ENCODE measurements around the gene KIRREL3. TPM values are rescaled to one million over a fixed set of nuclear protein-coding genes. Genes with fewer than 3 reads are reported as not detected.

KIRREL3 gene
- total RNA-seq, 1 experiment from 2014 or later: 0.44 TPM

DNA sequence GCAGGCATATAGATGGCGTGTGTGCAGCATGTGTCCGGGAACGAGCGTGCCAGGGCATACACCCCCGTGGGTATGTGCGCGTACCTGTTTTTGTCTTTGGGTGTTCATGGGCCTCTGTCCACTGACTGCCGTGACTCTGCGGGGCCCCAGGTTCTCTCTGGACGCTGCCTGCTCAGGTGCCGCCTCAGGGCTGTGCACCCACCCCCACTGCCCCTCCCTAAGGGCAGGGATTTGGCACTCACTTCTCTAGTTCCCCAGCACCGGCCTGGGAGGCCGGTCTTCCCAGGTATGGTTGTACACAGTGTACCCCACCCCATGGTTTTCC is 533.6 kb downstream of the KIRREL3 start:
- intact Hi-C loops (cut with micrococcal nuclease): no loop called here
- Histone ChIP-seq H3K9ac (ENCODE audit: low read length) (no peak overlapping the region), H3K9me2 (replicated peaks; ENCODE audit: low read length) (no peaks in the 10 kb centered on the region), H2AFZ (ENCODE audit: low read length) (no peak overlapping the region), H3K4me1 (ENCODE audit: insufficient read depth, low read length) (no peaks in the 10 kb centered on the region), H3K79me2 (ENCODE audit: low read length) (no peaks in the 10 kb centered on the region), H3K9me3 (ENCODE audit: low read length) (no peaks in the 10 kb centered on the region), H3K36me3 (ENCODE audit: low read depth, low read length) (no peaks in the 10 kb centered on the region), H3K4me3 (ENCODE audit: low read length) (no peak overlapping the region), H3K27me3 (ENCODE audit: low read length) (peaks cover 41% of the 10 kb centered on the region), H3F3A (ENCODE audit: low read length, unreplicated experiment) (no peaks in the 10 kb centered on the region), H3K27ac (ENCODE audit: low read length) (no peak overlapping the region), H4K20me1 (ENCODE audit: low read length) (no peaks in the 10 kb centered on the region), H3K4me2 (ENCODE audit: low read length) (no peak overlapping the region)
- ATAC-seq (no peak), DNase-seq (no peak)
- TF ChIP-seq, protein P1, sequence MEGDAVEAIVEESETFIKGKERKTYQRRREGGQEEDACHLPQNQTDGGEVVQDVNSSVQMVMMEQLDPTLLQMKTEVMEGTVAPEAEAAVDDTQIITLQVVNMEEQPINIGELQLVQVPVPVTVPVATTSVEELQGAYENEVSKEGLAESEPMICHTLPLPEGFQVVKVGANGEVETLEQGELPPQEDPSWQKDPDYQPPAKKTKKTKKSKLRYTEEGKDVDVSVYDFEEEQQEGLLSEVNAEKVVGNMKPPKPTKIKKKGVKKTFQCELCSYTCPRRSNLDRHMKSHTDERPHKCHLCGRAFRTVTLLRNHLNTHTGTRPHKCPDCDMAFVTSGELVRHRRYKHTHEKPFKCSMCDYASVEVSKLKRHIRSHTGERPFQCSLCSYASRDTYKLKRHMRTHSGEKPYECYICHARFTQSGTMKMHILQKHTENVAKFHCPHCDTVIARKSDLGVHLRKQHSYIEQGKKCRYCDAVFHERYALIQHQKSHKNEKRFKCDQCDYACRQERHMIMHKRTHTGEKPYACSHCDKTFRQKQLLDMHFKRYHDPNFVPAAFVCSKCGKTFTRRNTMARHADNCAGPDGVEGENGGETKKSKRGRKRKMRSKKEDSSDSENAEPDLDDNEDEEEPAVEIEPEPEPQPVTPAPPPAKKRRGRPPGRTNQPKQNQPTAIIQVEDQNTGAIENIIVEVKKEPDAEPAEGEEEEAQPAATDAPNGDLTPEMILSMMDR (conservative IDR thresholded peaks at IDR 0.05; ENCODE audit: low read depth, low read length): no peak
- no peak for TF ChIP-seq EZH2 (IDR thresholded peaks at IDR 0.05; ENCODE audit: low read length, unreplicated experiment)
- TF ChIP-seq EZH2phosphoT487 (IDR thresholded peaks at IDR 0.05; ENCODE audit: borderline replicate concordance, low read length): no peak
- CTCF ChIA-PET: interaction anchor here (1.3 kb wide), 1 partner anchor 14 kb away, joined by 5 read pairs; no protein-coding TSS in a partner anchor
- BruUV-seq (replicated peaks): no TSS peak
- POLR2A ChIA-PET (ENCODE audit: unreplicated experiment): no interaction called here

DNA sequence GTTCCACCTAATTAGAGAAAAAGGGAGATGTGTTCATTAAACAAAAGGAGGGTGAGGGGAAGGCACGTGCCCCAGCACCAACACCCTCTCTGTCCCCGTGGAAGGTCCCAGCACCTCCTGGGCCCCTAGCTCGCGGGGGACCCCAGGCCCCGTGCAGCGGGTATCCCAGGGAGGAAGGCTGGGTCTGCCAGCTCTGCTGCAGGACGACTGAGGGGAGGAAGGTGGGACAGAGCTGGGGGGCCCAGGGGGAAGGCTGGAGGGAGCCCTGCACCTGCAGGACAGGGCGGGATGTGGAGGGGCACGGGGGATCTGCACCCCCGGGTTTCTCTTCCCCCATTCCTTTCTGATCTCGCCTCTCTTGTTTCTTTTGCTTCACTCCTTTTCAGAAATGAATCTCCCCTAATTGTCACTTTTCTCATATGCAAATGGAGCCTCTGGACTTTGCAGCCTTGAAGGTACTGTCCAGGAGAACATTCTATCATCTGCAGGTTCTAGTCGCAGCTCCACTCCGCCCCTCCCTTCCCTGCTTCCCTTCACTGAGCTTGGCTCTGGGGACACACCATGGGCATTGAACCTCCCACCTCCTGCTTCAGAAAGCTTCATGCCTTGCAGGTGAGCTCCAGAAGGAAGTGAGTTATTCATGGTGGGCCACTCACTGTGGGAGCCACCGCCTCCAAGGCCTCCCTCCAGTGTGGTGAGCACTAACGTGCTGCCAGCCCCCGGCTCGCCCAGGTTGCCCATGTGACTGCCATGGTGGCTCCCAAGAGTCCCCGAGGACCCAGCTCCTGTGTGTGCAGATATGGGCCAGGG is 534.1 kb downstream of the KIRREL3 start:
- no peaks in the 10 kb centered on the region for H3K79me2 ChIP-seq (ENCODE audit: low read length)
- POLR2A ChIA-PET (ENCODE audit: unreplicated experiment): no interaction called here
- DNase-seq (no peak), ATAC-seq (no peak)
- H3F3A ChIP-seq (ENCODE audit: low read length, unreplicated experiment): no peaks in the 10 kb centered on the region
- H3K4me2 ChIP-seq (ENCODE audit: low read length): no peak overlapping the region
- no peak overlapping the region for H2AFZ ChIP-seq (ENCODE audit: low read length)
- H4K20me1 ChIP-seq (ENCODE audit: low read length): no peaks in the 10 kb centered on the region
- no peaks in the 10 kb centered on the region for H3K9me2 ChIP-seq (replicated peaks; ENCODE audit: low read length)
- no peaks in the 10 kb centered on the region for H3K4me1 ChIP-seq (ENCODE audit: insufficient read depth, low read length)
- no peak overlapping the region for H3K4me3 ChIP-seq (ENCODE audit: low read length)
- TF ChIP-seq EZH2phosphoT487 (IDR thresholded peaks at IDR 0.05; ENCODE audit: borderline replicate concordance, low read length): no peak
- no peak for TF ChIP-seq EZH2 (IDR thresholded peaks at IDR 0.05; ENCODE audit: low read length, unreplicated experiment)
- TF ChIP-seq, protein P1 (conservative IDR thresholded peaks at IDR 0.05; ENCODE audit: low read depth, low read length): no peak
- H3K9ac ChIP-seq (ENCODE audit: low read length): no peak overlapping the region
- no peak overlapping the region for H3K27ac ChIP-seq (ENCODE audit: low read length)
- CTCF ChIA-PET: interaction anchor here (1.3 kb wide), 1 partner anchor 14 kb away, joined by 5 read pairs; no protein-coding TSS in a partner anchor
- intact Hi-C loops (cut with micrococcal nuclease): no loop called here
- no peaks in the 10 kb centered on the region for H3K36me3 ChIP-seq (ENCODE audit: low read depth, low read length)
- H3K27me3 ChIP-seq (ENCODE audit: low read length): peaks cover 47% of the 10 kb centered on the region
- H3K9me3 ChIP-seq (ENCODE audit: low read length): no peaks in the 10 kb centered on the region
- BruUV-seq (replicated peaks): no TSS peak

DNA sequence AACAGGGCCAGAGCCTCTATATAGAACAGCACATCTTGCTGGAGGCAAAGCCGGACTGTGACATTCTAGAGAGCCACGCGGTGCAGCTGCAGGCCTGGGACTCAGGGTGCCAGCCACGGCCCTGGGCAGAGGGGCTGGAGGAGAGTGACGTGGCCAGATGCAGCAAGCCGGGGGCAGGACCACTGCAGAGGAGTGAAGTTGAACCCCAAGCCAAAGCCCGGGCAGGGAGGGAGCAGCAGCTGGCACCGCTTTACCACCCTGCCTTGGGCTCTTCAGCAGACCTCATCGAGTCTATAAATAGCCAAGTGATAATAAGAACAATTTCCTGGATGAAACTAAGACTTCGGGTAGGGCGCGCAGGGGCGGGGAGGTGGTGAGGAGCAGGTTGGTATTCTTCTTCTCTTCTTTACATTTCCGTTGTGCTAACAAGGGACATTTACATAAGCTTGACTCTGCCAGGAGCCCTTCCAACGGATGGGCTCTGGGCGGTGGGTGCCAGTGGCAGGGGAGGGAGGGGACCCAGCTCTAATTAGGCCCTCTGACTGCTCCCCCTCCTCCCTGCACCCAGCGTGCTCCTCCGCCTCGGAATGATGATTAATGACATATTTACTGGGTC is 534.9 kb downstream of the KIRREL3 start:
- Histone ChIP-seq H3K4me3 (ENCODE audit: low read length) (no peak overlapping the region), H3K4me2 (ENCODE audit: low read length) (no peak overlapping the region), H3K27me3 (ENCODE audit: low read length) (peaks cover 55% of the 10 kb centered on the region), H3K4me1 (ENCODE audit: insufficient read depth, low read length) (no peaks in the 10 kb centered on the region), H3K9me2 (replicated peaks; ENCODE audit: low read length) (no peaks in the 10 kb centered on the region), H3F3A (ENCODE audit: low read length, unreplicated experiment) (no peaks in the 10 kb centered on the region), H3K9me3 (ENCODE audit: low read length) (no peaks in the 10 kb centered on the region), H3K9ac (ENCODE audit: low read length) (no peak overlapping the region), H4K20me1 (ENCODE audit: low read length) (no peaks in the 10 kb centered on the region), H3K36me3 (ENCODE audit: low read depth, low read length) (no peaks in the 10 kb centered on the region), H3K79me2 (ENCODE audit: low read length) (no peaks in the 10 kb centered on the region), H3K27ac (ENCODE audit: low read length) (no peak overlapping the region), H2AFZ (ENCODE audit: low read length) (no peak overlapping the region)
- intact Hi-C loops (cut with micrococcal nuclease): no loop called here
- CTCF ChIA-PET: no interaction called here
- POLR2A ChIA-PET (ENCODE audit: unreplicated experiment): interaction anchor here (0.7 kb wide), 1 partner anchor 24 kb away, joined by 5 read pairs; no protein-coding TSS in a partner anchor
- TF ChIP-seq EZH2phosphoT487 (IDR thresholded peaks at IDR 0.05; ENCODE audit: borderline replicate concordance, low read length) (no peak), EZH2 (IDR thresholded peaks at IDR 0.05; ENCODE audit: low read length, unreplicated experiment) (no peak)
- TF ChIP-seq, protein P1 (conservative IDR thresholded peaks at IDR 0.05; ENCODE audit: low read depth, low read length): no peak
- DNase-seq (no peak), ATAC-seq (peak; percentile 21)
- BruUV-seq (replicated peaks): no TSS peak

All from PC-3 (cell line).